Posterior vena cava (tissue), 2 donors: ENCODE results near the gene BATF3. TPM values are rescaled to one million over a fixed set of nuclear protein-coding genes. Genes with fewer than 3 reads are reported as not detected.

Experiments used
- DNase-seq: peaks from one replicate; pipeline ENCODE4 v3.0.0-alpha.2; 2020; ENCODE audit warnings: low spot score
- intact Hi-C, 2 donors: fragments of 100-400 bp; cut with DNase I; formaldehyde crosslinking; loops; one replicate each; pipeline versions ENCODE4 v1.14.1 to v1.14.2; 2022 to 2023
- total RNA-seq, 2 donors: library from RNA; stranded (reverse); fragmentation: NEBNext Ultra II Directional; extraction: Animal tissue kit (Norgen Biotek cat#: 25700); gene quantifications; one replicate each; pipeline ENCODE4 v1.2.1, GENCODE V29; 2021
- donor health status: DM: yes; HTN: yes; CAD: no.
- donor health status: DM: yes; HTN: yes; CAD: no.

BATF3 gene
- total RNA-seq, 2 donors from 2014 or later: 10.8 to 20.1 TPM

- no peak for DNase-seq
- intact Hi-C loops: no loop called here
These were observed 11.1 kb downstream of the BATF3 start for GRCh38 chr1:212688341-212689047.

- no peak for DNase-seq
- intact Hi-C loops: no loop called here
These were observed 11.8 kb downstream of the BATF3 start for GRCh38 chr1:212687811-212688210.

- DNase-seq: no peak
- intact Hi-C loops: no loop called here
These were observed 13.0 kb downstream of the BATF3 start for GRCh38 chr1:212686591-212686990.

- intact Hi-C loops: no loop called here
- no peak for DNase-seq
These were observed 13.6 kb downstream of the BATF3 start for GRCh38 chr1:212686069-212686468.

- DNase-seq: no peak
- intact Hi-C loops: no loop called here
These were observed 14.2 kb downstream of the BATF3 start for GRCh38 chr1:212685429-212685828.

GRCh38 chr1:212684521-212685090 lies 15.0 kb downstream of the BATF3 start:
- DNase-seq: no peak
- intact Hi-C loops: no loop called here

- intact Hi-C loops: no loop called here
- DNase-seq: no peak
These were observed 15.6 kb downstream of the BATF3 start for GRCh38 chr1:212684076-212684475.

- DNase-seq: no peak
- intact Hi-C loops: no loop called here
These were observed 16.3 kb downstream of the BATF3 start for GRCh38 chr1:212683357-212683722.

GRCh38 chr1:212680680-212681389 lies 18.8 kb downstream of the BATF3 start:
- no peak for DNase-seq
- intact Hi-C loops: no loop called here

- no peak for DNase-seq
- intact Hi-C loops: no loop called here
These were observed 20.9 kb downstream of the BATF3 start for GRCh38 chr1:212678456-212679410.

GRCh38 chr1:212677573-212677972 lies 22.1 kb downstream of the BATF3 start:
- intact Hi-C loops: no loop called here

GRCh38 chr1:212677136-212677535 lies 22.5 kb downstream of the BATF3 start:
- DNase-seq: no peak
- intact Hi-C loops: no loop called here

More at GRCh38 chr1:212677573-212677972, 22.1 kb downstream of the BATF3 start:
- no peak for DNase-seq

GRCh38 chr1:212675675-212676074 lies 24.0 kb downstream of the BATF3 start:
- DNase-seq: no peak
- intact Hi-C loops: no loop called here

- intact Hi-C loops: no loop called here
- DNase-seq: no peak
These were observed 24.8 kb downstream of the BATF3 start for GRCh38 chr1:212674872-212675271.

GRCh38 chr1:212671342-212672031 lies 28.2 kb downstream of the BATF3 start:
- intact Hi-C loops: no loop called here
- DNase-seq: no peak

GRCh38 chr1:212670882-212671281 lies 28.8 kb downstream of the BATF3 start:
- intact Hi-C loops: no loop called here
- DNase-seq: no peak

GRCh38 chr1:212670301-212670700 lies 29.3 kb downstream of the BATF3 start:
- no peak for DNase-seq
- intact Hi-C loops: no loop called here

GRCh38 chr1:212669600-212669999 lies 30.0 kb downstream of the BATF3 start:
- no peak for DNase-seq
- intact Hi-C loops: loop anchor here in 1 of 2 donors (5.0 kb wide), 1 partner anchor 113 kb away; no protein-coding TSS in a partner anchor

GRCh38 chr1:212669102-212669501 lies 30.5 kb downstream of the BATF3 start:
- intact Hi-C loops: loop anchor here in 1 of 2 donors (5.0 kb wide), 1 partner anchor 113 kb away; no protein-coding TSS in a partner anchor
- DNase-seq: no peak
